NOMO-1 (cell line): ENCODE measurements around the gene PSMA6.
"Not testable (repeated sequence)": the region's sequence is repeated elsewhere in the genome, so short reads cannot be mapped to it uniquely, and the experiment has no call there.

Source experiments
- DNase-seq, 2 experiments: peaks; one replicate each; lab custom pipeline; 2025; ENCODE audit not compliant: unreplicated experiment in 2 of 2; lab: John Stamatoyannopoulos, UW

Gene PSMA6

DNA sequence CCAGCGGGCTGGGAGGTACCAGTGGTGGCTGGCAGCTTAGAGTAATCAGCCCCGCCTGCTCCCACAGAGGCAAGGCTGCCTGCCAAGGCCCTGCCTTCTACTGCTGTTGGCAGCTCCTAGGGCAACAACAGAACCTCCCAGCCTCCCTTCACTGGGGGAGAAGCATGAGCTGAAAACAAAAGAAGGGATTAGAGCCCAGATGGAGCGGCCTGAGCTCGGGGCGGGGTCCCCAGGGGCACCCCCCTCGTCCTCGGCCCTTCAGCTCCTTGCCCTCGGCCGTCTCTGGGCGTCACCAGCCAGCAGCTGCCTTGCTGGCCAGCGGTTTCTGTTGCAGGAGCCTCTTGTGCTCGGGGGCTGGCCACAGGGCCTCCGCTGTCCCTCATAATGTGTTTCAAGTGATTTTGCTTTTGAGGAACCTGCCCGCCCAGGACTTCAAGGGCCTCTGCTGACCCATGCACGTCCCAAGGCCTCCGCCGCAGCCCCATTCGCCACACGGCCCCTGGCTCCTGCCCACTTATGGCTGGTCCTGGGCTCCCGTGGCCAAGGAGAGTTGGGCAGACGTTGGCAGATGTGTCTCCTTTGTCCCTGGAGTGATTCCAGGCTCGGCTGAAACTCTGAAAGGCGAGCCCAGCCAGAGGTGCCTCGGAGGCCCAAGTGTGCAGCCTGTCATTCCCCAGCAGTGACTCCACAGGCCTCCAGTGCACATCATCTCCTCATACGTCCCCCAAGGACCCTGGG, 49.7 kb downstream of the PSMA6 start:
- peak in 1 of 2 experiments; percentile 80 for DNase-seq

DNA sequence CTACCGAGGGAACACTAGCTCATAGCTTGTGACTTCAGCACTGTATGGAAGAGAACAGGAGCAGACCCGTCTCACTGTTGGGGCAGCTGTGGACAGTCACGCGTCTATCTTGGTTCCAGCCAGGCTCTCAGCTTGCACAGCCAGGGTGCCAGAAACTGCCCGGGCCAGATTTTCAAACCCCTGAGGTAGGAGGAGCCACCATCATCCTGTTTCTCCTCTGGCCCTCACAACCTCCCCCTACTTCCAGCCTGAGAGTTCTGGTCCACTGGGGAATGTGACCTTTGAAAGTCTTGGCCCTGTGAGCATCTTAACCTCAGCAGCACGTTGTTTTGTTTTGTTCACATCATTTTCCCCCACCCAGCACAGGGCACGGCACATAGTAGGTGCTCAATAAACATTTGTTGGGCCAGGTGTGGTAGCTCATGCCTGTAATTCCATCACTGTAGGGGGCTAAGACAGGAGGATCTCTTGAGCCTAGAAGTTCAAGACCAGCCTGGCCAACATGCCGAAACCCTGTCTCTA, 50.4 kb downstream of the PSMA6 start:
- no peak for DNase-seq

DNA sequence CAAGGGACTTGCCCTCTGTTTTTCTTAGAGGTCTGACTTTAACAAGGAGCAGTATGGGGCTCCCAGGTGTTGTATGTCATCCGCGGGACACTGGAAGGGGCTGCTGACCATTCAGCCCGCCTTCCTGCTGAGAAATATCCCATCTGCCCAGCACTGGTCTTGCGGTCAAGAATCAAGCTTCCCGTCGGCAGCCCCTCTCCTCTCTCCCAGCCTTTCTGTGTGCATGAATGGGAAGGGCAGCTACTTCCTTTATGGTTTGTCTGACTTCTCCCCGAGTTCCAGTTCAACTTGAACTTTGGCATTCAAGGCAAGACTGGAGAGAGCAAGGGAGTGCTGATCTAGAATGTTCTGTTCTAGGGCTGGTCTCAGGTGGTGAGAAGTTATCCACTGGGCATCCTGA, 51.5 kb downstream of the PSMA6 start:
- no peak for DNase-seq

DNA sequence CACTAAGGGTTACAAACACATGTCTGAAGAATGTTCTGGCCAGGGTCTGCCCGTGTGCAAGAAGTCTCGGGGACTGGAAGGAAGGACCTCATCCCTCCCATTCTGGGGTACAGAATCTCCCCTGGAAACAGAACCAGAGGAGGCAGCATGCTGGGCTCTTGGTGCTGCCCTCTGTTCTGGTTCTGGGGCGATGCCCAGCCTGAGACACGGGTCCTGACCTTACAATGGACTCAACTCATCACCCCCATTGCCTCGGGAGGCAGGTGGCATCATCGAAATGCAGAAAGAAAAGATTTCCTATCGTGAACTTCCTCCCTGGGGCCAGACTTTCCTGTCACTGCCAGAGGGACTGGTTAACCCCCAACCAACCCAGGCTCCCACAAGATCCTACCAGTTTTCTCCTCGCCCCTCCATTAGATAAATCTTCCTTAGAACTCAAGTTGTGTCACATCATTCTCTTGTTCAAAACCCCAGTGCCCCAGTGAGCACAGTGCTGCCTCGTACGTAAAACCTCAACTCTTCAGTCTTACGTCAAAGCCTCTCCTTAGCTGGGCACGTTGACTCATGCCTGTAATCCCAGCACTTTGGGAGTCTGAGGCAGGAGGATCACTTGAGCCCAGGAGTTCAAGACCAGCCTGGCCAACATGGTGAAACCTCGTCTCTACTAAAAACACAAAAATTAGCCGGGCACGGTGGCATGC, 52.1 kb downstream of the PSMA6 start:
- DNase-seq: no peak

DNA sequence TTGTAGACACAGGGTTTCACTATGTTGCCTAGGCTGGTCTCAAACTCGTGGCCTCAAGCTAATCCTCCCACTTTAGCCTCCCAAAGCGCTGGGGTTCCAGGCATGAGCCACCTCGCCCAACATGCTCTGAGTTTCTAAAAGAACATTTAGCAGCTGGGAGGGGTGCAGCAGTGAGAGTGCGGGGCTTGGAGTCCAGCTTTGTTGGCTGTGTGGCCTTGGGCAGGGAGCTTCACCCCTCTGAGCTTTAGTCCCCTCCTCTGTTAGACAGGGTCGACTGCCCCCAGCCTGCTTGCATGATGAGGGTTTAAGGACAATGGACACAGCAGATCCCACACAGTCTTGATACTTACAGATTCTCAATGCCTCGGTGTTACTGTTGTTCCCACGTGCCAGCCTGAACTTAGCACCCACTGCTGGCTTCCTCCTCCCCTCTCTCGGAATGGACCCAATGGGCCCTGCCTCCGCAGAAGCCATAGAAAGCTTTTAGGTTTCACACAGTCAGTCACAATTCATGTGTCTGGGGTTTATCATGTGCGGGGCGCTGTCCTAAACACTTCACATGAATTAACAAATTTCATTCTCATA, 54.6 kb downstream of the PSMA6 start:
- DNase-seq: no peak

DNA sequence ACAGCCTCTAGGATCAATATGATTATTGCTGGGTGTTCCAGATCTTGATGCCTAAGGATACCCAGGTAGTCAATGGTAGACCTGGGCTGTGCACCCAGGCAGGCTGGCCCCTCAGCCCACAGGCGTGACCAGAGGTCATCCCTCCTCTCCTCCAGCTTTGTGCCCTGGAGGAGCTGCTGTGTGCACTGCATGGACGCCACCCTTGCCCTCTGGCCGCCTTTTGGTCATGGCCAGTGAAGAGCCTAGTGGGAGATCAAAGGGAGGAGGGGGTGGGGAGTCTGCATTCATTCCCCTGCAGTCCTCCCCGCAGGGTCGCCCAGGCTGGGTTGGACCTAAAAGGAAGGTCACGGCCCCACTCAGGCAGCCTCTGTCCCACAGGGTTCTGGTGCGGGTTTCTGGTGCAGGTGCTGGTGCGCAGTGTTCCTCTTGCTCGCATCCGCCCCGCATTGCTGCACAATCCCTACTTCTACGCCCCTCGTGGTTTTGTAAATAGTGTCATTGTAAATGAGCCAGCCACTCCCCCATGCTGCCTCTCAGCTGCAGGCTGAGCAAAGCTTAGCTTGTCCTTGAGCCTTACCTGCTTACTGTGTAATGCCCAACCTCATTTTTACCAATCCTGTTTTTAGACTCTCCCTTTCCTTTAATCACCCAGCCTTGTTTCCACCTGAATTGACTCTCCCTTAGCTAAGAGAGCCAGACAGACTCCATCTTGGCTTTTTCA, 55.3 kb downstream of the PSMA6 start:
- no peak for DNase-seq

DNA sequence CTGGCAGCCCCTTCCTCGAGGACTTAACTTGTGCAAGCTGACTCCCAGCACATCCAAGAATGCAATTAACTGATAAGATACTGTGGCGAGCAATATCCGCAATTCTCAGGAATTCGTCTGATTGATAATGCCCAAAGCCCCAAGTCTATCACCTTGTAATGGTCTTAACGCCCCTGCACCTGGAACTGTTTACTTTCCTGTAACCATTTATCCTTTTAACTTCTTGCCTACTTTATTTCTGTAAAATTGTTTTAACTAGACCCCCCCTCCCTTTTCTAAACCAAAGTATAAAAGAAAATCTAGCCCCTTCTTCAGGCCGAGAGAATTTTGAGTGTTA, 55.8 kb downstream of the PSMA6 start:
- not testable (repeated sequence) for DNase-seq

DNA sequence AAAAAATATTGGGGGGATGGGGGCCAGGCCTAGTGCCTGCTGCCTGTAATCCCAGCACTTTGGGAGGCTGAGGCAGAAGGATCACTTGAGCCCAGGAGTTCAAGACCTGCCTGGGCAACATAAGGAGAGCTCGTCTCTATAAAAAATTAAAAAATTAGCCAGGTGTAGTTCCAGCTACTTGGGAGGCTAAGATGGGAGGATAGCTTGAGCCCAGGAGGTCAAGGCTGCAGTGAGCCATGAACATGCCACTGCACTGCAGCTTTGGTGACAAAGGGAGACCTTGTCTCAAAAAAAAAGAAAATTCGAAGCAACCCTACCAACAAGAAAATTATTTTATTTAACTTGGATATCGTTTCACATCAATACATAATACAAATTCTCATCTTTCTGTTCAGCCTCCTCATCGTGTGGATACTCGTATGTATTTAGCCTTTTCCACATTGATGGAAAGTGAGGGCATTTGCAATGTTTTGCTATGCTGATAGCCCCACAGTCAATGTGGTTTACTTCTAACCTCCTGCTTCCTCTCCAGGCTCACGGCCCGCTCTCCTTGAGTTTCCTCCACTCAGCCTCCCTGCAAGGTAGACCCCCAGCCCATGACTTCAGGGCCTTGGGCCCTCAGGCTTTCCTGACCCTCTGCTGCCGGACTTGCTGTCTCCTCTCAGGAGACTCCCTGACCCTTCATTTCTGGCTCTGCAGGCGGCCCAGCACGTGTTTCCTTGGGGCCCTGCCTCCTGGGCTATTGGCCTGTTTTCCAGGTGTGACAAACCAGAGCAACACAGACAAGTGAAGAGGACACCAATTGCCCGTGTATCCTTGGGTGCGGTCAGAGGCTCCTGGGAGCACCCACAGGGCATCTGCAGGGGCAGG, 57.5 kb downstream of the PSMA6 start:
- DNase-seq: no peak

DNA sequence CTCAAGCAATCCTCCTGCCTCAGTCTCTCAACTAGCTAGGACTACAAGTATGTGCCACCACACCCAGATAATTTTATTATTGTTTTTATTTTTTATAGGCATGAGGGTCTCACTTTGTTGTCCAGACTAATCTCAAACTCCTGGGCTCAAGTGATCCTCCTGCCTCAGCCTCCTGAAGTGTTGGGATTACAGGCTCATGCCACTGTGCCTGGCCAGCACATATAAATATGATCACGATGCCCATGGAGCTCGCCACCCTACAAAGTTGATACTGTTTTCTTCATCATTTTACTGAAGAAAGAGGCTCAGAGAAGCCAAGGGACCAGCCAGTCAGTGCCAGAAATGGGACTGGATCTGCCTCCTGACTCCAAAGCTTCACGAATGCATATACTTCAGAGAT, 59.3 kb downstream of the PSMA6 start:
- DNase-seq: no peak

DNA sequence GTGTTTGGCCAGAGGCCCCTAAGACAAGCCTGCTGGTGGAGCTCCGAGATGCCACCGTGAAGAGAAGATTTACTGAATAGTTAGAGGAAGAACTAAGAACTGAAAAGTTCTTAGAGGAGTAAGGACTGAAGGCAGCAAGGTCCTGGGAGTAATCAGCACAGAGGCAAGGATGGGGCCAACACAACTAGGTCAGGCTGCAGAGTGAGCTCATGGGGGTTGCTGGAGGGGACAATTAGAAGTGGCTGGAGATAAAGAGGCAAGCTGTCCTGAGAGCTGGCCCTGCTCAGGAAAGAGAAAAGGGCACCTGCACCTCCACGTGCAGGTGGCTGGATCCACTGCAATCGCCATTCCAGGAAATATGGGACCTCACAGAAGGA, 59.7 kb downstream of the PSMA6 start:
- DNase-seq: no peak

DNA sequence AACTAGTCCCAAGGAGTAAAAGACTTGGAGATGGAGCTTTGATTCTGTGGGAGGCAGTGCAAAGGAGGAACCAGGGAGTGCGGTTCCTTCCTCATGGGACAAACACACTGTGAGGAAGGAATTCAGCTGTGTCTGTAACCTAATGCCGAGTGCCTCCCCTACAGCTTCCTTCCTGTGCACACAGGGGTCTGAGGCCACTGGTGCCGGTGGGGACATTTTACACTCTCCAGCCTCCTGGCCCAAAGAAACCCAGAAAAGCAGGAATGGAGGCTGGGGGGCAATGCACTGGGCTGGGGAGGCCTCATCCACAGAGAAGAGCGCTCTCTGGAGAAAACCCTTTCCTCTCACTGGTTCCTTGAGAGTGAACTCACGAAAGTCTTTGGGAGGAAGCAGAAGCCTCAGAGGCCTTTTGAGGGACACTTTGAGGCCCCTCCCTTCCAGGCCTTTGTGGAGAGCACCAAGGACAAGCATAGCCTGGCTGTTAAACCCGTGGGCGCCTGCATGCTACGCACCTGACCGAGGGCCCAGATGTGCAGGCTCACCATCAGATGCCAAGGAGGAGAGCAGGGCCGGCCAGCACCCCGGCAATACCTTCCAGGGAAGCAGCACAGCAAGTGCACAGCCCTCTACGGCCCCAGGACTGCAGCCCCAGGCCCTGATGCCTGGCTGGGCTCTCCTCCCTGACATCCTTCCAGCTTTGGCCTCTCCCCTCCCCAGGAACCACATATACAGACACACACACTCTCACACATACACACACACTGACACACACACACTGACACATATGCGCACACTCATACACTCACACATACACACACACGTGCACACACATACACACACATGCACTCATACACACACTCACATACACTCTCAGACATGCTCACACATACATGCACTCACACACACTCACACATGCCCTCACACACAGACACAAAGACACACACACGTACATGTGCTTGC, 60.4 kb downstream of the PSMA6 start:
- DNase-seq: peak; percentile 29 to 33

DNA sequence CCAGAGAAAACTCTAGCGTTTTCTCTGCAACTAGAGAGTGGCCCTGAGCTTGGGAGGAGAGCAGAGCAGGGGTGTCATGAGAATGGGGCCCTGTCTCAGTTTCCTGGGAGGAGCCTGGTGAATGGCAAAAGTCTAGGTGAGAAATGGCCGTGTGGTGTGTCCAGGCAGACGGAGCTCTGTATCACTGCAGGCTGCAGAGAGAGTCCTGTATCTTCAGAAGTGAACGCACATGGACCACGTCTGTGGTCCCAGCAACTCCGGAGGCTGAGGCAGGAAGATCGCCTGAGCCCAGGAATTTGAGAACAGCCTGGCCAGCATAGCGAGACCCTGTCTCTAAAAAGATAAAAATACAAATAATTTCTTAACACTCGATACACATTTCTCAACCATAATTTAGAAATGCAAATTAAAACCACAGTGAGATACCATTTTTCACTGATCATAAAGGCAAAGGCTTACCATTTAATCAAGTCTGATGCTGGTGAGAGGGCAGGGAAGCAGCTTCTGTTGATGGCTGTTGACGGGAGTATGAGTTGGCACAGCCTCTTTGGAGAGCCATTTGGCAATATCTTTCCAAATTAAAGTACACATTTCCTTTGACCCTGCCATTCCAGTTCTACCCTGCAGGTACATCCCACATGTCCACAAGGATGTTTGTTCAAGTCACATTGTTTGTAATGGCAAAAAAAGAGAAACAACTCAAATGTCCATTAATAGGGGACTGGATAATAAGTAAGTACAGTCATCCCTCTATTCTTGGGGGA, 61.4 kb downstream of the PSMA6 start:
- no peak for DNase-seq

DNA sequence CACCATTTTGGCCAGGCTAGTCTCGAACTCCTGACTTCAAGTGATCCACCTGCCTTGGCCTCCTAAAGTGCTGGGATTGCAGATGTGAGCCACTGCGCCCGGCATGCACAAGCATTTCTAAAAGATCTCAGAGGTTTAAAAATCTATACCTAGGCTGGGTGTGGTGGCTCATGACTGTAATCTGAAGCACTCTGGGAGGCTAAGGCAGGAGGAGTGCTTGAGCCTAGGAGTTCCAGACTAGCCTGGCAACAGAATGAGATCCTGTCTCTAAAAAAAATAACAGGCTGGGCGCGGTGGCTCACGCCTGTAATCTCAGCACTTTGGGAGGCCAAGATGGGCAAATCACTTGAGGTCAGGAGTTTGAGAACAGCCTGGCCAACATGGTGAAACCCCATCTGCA, 63.1 kb downstream of the PSMA6 start:
- not testable (repeated sequence) for DNase-seq

DNA sequence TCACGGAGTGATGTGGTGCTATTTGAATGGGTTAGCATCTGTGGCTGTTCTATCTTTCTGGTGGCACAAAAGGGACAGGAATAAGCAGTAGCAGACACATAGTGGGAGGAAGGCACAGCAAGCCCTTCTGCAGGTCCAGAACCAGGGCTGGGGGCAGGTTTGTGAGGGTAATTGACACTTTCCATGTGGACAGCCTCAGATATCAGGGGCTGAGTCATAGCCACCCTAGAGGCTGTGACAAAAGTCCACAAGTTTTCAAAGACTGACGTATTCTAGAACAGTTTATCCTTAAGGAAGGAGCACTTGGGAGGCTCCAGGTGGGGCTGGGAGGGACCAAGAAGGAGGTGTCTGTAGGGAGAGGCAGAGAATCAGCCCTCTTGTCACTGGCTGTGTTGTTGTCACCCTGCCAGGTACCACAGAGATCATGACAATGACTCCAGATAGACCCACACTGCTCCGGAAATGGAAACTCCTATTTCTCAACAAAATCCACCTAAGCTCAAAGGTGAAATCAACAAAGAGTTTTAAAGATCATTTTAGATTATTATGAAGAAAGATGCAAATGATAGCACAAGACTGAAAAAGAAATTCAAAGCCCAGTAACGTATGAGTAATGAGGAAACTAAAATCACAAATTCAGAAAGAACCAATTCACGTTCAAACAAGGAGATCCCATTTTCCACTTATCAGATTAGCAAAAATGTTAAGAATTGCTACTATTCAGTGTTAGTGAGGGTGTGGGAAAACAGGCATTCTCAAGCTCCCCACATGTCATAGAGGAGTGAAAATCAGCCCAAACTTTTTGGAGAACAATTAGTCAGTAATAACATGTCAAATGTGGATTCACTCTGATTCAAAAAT, 64.0 kb downstream of the PSMA6 start:
- DNase-seq: no peak

DNA sequence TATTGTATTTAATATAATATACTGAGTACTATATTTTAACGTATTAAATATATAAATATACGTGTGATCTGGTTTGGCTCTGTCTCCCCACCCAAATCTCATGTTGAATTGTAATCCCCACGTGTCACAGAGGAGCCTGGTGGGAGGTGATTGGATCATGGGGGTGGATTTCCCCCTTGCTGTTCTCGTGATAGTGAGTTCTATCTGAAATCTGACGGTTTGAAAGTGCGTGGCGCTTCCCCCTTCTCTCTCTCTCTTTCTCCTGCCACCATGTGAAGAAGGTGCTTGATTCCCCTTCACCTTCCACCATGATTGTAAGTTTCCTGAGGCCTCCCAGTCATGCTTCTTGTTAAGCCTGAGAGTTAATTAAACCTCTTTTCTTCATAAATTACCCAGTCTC, 67.5 kb downstream of the PSMA6 start:
- DNase-seq: not testable (repeated sequence)

DNA sequence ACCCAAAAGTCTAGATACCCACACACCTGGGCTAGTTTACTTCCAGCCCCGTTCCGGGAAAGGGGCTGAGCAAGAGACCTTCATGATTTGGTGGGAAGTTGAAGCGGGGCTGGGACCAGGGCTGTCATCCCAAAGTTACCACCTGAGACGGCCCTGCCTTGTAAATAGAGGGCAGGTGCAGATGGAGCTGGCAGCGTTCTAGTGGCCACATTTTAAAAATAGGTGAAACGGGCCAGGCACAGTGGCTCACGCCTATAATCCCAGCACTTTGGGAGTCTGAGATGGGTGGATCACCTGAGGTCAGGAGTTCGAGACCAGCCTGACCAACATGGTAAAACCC, 68.9 kb downstream of the PSMA6 start:
- DNase-seq: no peak

DNA sequence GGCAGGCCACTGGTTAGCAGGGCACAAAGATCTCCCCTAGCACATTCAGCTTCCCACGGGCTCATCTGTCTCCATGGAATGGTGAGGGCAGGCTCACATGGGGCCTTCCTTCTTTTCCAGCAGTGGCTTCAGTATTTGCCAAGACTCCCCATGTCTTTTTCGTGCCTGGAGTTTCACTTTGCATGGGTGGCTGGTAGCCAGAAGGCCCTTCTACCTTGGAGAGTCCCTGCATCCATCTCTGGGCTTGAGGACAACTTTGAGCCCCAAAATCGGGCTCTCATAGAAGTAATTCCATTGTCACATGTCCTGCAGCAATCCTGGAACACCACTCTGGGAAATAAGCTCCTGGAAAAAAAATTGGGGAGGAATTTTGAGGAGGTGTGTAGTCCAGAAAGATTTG, 70.3 kb downstream of the PSMA6 start:
- DNase-seq: no peak

DNA sequence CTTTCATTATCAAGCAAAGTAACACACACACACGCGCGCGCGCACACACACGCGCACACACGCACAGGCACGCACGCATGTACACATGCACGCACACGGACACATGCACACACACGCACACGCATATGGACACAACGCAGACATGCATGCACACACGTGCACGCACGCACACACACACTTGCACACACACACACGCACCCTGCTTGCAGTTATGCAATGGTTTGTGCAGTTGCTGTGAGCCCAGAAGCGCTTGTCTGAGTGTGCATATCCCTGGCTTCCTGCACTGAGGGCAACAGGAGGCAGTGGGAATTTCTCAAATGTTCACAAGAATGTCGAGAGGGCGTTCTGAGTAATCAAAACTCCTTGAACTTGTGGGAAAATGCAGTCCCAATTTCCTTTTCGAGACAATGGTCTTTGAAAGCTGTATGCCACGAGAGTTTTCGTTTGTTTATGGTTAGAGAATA, 70.8 kb downstream of the PSMA6 start:
- DNase-seq: no peak
